Colonic mucosa (tissue), 4 donors: Measurements from ENCODE around the gene MAP1LC3B. TPM values are rescaled to one million over a fixed set of nuclear protein-coding genes. Genes with fewer than 3 reads are reported as not detected.

Source experiments
- DNase-seq: peaks from one replicate; pipeline ENCODE4 v3.0.0-alpha.2; 2020
- H3K27ac ChIP-seq: fragments of 200-600 bp; one replicate; pipeline ENCODE4 v1.8.0; 2021
- H3K27me3 ChIP-seq: fragments of 200-600 bp; one replicate; pipeline ENCODE4 v1.8.0; 2021
- H3K36me3 ChIP-seq: fragments of 200-600 bp; one replicate; pipeline ENCODE4 v1.8.0; 2021
- H3K4me1 ChIP-seq: fragments of 200-600 bp; one replicate; pipeline ENCODE4 v1.8.0; 2021; ENCODE audit warnings: mild to moderate bottlenecking
- H3K4me3 ChIP-seq: fragments of 200-600 bp; one replicate; pipeline ENCODE4 v1.8.0; 2021
- H3K9ac ChIP-seq, 2 donors: one replicate each; pipeline ENCODE4 v1.7.0; 2013; ENCODE audit warnings: control low read depth in 2 of 2, low read depth in 2 of 2, low read length in 2 of 2
- H3K9me3 ChIP-seq: fragments of 200-600 bp; one replicate; pipeline ENCODE4 v1.8.0; 2021
- CTCF ChIP-seq: fragments of 200-600 bp; IDR thresholded peaks from one replicate; pipeline ENCODE4 v1.8.0; 2022; ENCODE audit warnings: antibody characterized with exemption, mild to moderate bottlenecking
- intact Hi-C: fragments of 100-400 bp; cut with DNase I; formaldehyde crosslinking; loops from one replicate; pipeline ENCODE4 v1.14.1; 2022
- total RNA-seq, 2 donors: library from RNA; stranded (reverse); fragmentation: NEBNext Ultra II Directional in 1 of 2; extraction: Animal tissue kit (Norgen Biotek cat#: 25700) in 1 of 2; gene quantifications; one replicate each; pipeline ENCODE4 v1.2.1, GENCODE V29; 2021
- donor health status: healthy.
- donor health status: DM: no; HTN: no; CAD: no.
- donor health status: DM: no; HTN: no; CAD: no.

Gene MAP1LC3B
- total RNA-seq, 2 donors from 2014 or later = 45.0 to 83.0 TPM

GRCh38 chr16:87366930-87367329 is 25.2 kb upstream of the MAP1LC3B start:
- no peak overlapping the region for H3K9ac ChIP-seq
- H3K27ac ChIP-seq = no peak overlapping the region
- no peaks in the 10 kb centered on the region for H3K27me3 ChIP-seq
- peaks cover 27% of the 10 kb centered on the region for H3K4me1 ChIP-seq
- no peaks in the 10 kb centered on the region for H3K36me3 ChIP-seq
- DNase-seq = no peak
- TF ChIP-seq CTCF = no peak
- H3K9me3 ChIP-seq = no peaks in the 10 kb centered on the region
- intact Hi-C loops = no loop called here
- H3K4me3 ChIP-seq = no peak overlapping the region

GRCh38 chr16:87367529-87367928 is 24.6 kb upstream of the MAP1LC3B start:
- H3K36me3 ChIP-seq = no peaks in the 10 kb centered on the region
- no peaks in the 10 kb centered on the region for H3K27me3 ChIP-seq
- no peak overlapping the region for H3K27ac ChIP-seq
- no peak overlapping the region for H3K9ac ChIP-seq
- no peak for DNase-seq
- TF ChIP-seq CTCF = no peak
- no peak overlapping the region for H3K4me3 ChIP-seq
- H3K9me3 ChIP-seq = no peaks in the 10 kb centered on the region
- H3K4me1 ChIP-seq = peaks cover 27% of the 10 kb centered on the region
- intact Hi-C loops = no loop called here

- Histone ChIP-seq H3K9ac (no peak overlapping the region), H3K27me3 (no peaks in the 10 kb centered on the region), H3K27ac (no peak overlapping the region), H3K4me3 (no peak overlapping the region), H3K4me1 (peaks cover 27% of the 10 kb centered on the region), H3K9me3 (no peaks in the 10 kb centered on the region), H3K36me3 (no peaks in the 10 kb centered on the region)
- no peak for TF ChIP-seq CTCF
- intact Hi-C loops = no loop called here
- DNase-seq = no peak
Measured at GRCh38 chr16:87368029-87368770, 23.9 kb upstream of the MAP1LC3B start.

GRCh38 chr16:87369117-87369765 is 22.9 kb upstream of the MAP1LC3B start:
- H3K9ac ChIP-seq = no peak overlapping the region
- no peak for TF ChIP-seq CTCF
- H3K4me1 ChIP-seq = peaks cover 25% of the 10 kb centered on the region
- H3K4me3 ChIP-seq = no peak overlapping the region
- intact Hi-C loops = no loop called here
- no peaks in the 10 kb centered on the region for H3K9me3 ChIP-seq
- no peaks in the 10 kb centered on the region for H3K27me3 ChIP-seq
- no peaks in the 10 kb centered on the region for H3K36me3 ChIP-seq
- H3K27ac ChIP-seq = no peak overlapping the region
- DNase-seq = no peak

GRCh38 chr16:87369796-87370719 is 22.1 kb upstream of the MAP1LC3B start:
- TF ChIP-seq CTCF = no peak
- Histone ChIP-seq H3K27me3 (no peaks in the 10 kb centered on the region), H3K9ac (no peak overlapping the region), H3K9me3 (no peaks in the 10 kb centered on the region), H3K4me3 (no peak overlapping the region), H3K36me3 (no peaks in the 10 kb centered on the region), H3K27ac (no peak overlapping the region), H3K4me1 (peaks cover 23% of the 10 kb centered on the region)
- intact Hi-C loops = no loop called here
- no peak for DNase-seq
